ENCODE data around the gene STX3. TPM values are rescaled to one million over a fixed set of nuclear protein-coding genes. Genes with fewer than 3 reads are reported as not detected.

The STX3 gene
- total RNA-seq, 2 experiments from 2014 or later = 5.4 to 5.5 TPM

DNA sequence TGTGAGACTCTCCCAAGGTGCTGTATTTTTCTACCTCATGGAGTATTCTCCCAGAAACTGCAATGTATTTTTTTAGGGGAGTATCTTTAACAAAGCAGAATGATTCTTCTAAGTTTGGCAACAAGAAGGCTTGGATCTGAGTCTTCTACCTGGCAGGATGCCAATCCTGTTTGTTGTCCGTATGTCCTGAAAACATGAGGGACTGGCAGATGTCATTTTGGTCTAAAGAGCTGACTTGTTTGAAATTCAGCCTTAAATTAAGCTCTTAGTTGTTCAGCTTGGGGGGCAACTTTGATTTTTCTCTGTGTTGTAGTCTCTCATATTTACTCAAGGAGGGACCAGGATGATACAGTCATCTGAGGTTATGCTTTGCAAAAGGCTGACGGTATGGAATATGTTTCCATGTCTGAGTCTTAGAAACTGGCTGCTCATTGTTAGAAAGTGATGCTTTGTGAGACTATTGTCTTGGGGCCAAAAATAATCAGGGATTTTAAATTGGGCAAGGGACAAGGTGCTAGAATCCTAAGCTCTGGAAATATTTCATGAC is 46.1 kb downstream of the STX3 start:
- no peaks in the 10 kb centered on the region for H3K4me1 Mint-ChIP-seq (ENCODE audit: low read depth)
- DNase-seq = no peak
- no peaks in the 10 kb centered on the region for H3K9me3 Mint-ChIP-seq
- no peak overlapping the region for H3K27ac Mint-ChIP-seq
- CTCF ChIA-PET = interaction anchor here (0.6 to 5.4 kb wide), 10 partner anchors 9 to 630 kb away, joined by 3 to 66 read pairs (median 4); partner anchors contain the start of genes DTX4, MRPL16 and STX3
- peaks cover 3% of the 10 kb centered on the region for H3K36me3 Mint-ChIP-seq (ENCODE audit: low read depth)
- H3K4me3 Mint-ChIP-seq = no peak overlapping the region
- H3K27me3 Mint-ChIP-seq (ENCODE audit: low read depth) = no peaks in the 10 kb centered on the region
- intact Hi-C loops (cut with micrococcal nuclease) = loop anchor here (5.0 to 10.0 kb wide), 2 partner anchors 519 to 596 kb away; no protein-coding TSS in a partner anchor

- CTCF ChIA-PET = interaction anchor here (0.5 to 5.4 kb wide), 11 partner anchors 8 to 631 kb away, joined by 3 to 66 read pairs (median 3); partner anchors contain the start of genes DTX4, MRPL16 and STX3
- Mint-ChIP-seq H3K36me3 (ENCODE audit: low read depth) (peaks cover 9% of the 10 kb centered on the region), H3K27me3 (ENCODE audit: low read depth) (no peaks in the 10 kb centered on the region), H3K27ac (no peak overlapping the region), H3K9me3 (no peaks in the 10 kb centered on the region), H3K4me3 (no peak overlapping the region), H3K4me1 (ENCODE audit: low read depth) (no peaks in the 10 kb centered on the region)
- no peak for DNase-seq
- intact Hi-C loops (cut with micrococcal nuclease) = loop anchor here (1.0 to 10.0 kb wide), 5 partner anchors 48 to 597 kb away; partner anchors contain the start of gene PATL1
These were observed 46.9 kb downstream of the STX3 start for GRCh38 chr11:59801981-59802638.

DNA sequence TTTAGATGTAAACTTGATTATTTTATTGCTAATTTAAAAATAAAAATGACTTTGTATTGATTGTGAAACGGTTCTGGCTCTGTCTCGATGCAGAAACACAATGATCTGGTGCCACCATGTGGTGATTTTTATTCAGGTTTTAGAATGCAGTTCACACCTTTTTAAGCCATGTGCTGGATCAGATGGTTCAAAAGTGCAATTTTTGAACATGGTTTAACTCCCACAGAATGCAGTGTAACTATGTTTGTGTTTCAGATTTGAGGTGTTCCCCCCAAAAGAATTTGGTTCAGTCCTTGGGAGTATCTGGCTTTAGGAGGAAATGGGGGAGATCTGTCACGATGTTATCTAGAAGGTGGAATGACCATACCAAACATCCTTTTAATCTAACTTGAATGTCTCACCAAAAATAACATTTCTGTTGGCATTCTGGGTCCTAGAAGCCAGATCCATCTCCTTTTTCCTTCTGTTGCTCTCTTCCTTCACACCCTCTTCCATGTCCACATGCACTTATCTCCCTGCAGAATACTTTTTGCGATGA is 47.5 kb downstream of the STX3 start:
- CTCF ChIA-PET = interaction anchor here (1.3 to 5.4 kb wide), 3 partner anchors 7 to 115 kb away, joined by 6 to 66 read pairs (median 8); partner anchors contain the start of genes MRPL16 and STX3
- H3K27me3 Mint-ChIP-seq (ENCODE audit: low read depth) = no peaks in the 10 kb centered on the region
- H3K4me3 Mint-ChIP-seq = no peak overlapping the region
- intact Hi-C loops (cut with micrococcal nuclease) = loop anchor here (1.0 to 10.0 kb wide), 5 partner anchors 48 to 598 kb away; partner anchors contain the start of gene PATL1
- no peak overlapping the region for H3K27ac Mint-ChIP-seq
- H3K4me1 Mint-ChIP-seq (ENCODE audit: low read depth) = no peaks in the 10 kb centered on the region
- H3K36me3 Mint-ChIP-seq (ENCODE audit: low read depth) = peaks cover 9% of the 10 kb centered on the region
- peak; percentile 53 for DNase-seq
- H3K9me3 Mint-ChIP-seq = no peaks in the 10 kb centered on the region

GRCh38 chr11:59804061-59804460 is 48.9 kb downstream of the STX3 start:
- Mint-ChIP-seq H3K27me3 (ENCODE audit: low read depth) (no peaks in the 10 kb centered on the region), H3K4me3 (no peak overlapping the region), H3K4me1 (ENCODE audit: low read depth) (peaks cover 2% of the 10 kb centered on the region), H3K9me3 (no peaks in the 10 kb centered on the region), H3K27ac (no peak overlapping the region), H3K36me3 (ENCODE audit: low read depth) (peaks cover 9% of the 10 kb centered on the region)
- CTCF ChIA-PET = interaction anchor here (1.0 to 2.4 kb wide), 4 partner anchors 14 to 135 kb away, joined by 3 to 15 read pairs (median 5); partner anchors contain the start of genes PATL1 and STX3
- DNase-seq = no peak
- intact Hi-C loops (cut with micrococcal nuclease) = loop anchor here (5.0 to 10.0 kb wide), 2 partner anchors 522 to 599 kb away; no protein-coding TSS in a partner anchor

DNA sequence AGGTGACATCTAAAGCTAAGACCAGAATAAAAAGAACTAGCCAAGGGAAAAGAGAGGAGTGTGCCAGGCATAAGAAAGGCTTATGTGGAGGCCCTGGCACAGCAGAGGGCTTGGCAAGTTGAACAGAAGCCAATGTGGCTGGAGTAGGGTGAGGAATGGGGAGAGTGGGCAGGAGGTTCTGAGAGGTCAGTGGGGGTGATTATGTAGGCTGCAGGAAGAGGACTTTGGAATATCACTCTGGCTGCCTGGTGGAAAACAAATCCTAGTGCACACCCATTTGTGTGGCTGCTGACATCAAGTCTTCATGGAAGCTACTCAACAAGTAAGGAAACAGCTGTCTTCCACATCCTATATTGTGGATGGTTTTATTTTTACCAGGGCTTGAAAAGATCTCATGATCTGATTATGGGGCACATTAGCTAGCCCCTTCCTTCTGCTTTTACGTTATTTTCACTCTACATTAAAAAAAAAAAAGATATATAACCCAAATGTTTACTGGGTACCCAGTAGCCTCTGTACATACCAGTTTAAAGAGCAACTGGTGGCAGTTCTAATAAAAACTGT is 52.0 kb downstream of the STX3 start:
- Mint-ChIP-seq H3K4me3 (no peak overlapping the region), H3K27ac (no peak overlapping the region), H3K9me3 (no peaks in the 10 kb centered on the region), H3K4me1 (ENCODE audit: low read depth) (peaks cover 14% of the 10 kb centered on the region), H3K36me3 (ENCODE audit: low read depth) (peaks cover 11% of the 10 kb centered on the region), H3K27me3 (ENCODE audit: low read depth) (no peaks in the 10 kb centered on the region)
- no peak for DNase-seq
- intact Hi-C loops (cut with micrococcal nuclease) = loop anchor here (10.0 kb wide), 1 partner anchor 602 kb away; no protein-coding TSS in a partner anchor
- CTCF ChIA-PET = interaction anchor here (0.6 to 1.3 kb wide), 2 partner anchors 51 to 53 kb away, joined by 3 to 4 read pairs; no protein-coding TSS in a partner anchor

- peaks cover 9% of the 10 kb centered on the region for H3K36me3 Mint-ChIP-seq (ENCODE audit: low read depth)
- H3K4me3 Mint-ChIP-seq = peak within 1 kb of the TSS; percentile 87
- peak within 1 kb of the TSS; percentile 82 for H3K27ac Mint-ChIP-seq
- no peaks in the 10 kb centered on the region for H3K27me3 Mint-ChIP-seq (ENCODE audit: low read depth)
- CTCF ChIA-PET = interaction anchor here (0.8 to 2.0 kb wide), 5 partner anchors 9 to 141 kb away, joined by 3 to 13 read pairs (median 4); partner anchors contain the start of genes PATL1 and STX3
- DNase-seq = peak; percentile 92
- intact Hi-C loops (cut with micrococcal nuclease) = loop anchor here (1.0 to 10.0 kb wide), 7 partner anchors 34 to 1236 kb away; partner anchors contain the start of genes LPXN, OSBP, PATL1 and ZFP91
- peaks cover 18% of the 10 kb centered on the region for H3K4me1 Mint-ChIP-seq (ENCODE audit: low read depth)
- H3K9me3 Mint-ChIP-seq = no peaks in the 10 kb centered on the region
These were observed 55.2 kb downstream of the STX3 start, which contains the start of gene MRPL16 for GRCh38 chr11:59810189-59810910. TSS of gene MRPL16 (minus strand) at chr11:59810778. CDS start at chr11:59810658, 120 bp downstream.

GRCh38 chr11:59810911-59811259 is 55.7 kb downstream of the STX3 start:
- CTCF ChIA-PET = interaction anchor here (1.3 to 1.9 kb wide), 2 partner anchors 10 to 46 kb away, joined by 4 to 8 read pairs; no protein-coding TSS in a partner anchor
- Mint-ChIP-seq H3K27me3 (ENCODE audit: low read depth) (no peaks in the 10 kb centered on the region), H3K4me3 (peak overlapping the region; percentile 87), H3K4me1 (ENCODE audit: low read depth) (peaks cover 18% of the 10 kb centered on the region), H3K9me3 (no peaks in the 10 kb centered on the region), H3K27ac (peak overlapping the region; percentile 82), H3K36me3 (ENCODE audit: low read depth) (peaks cover 9% of the 10 kb centered on the region)
- intact Hi-C loops (cut with micrococcal nuclease) = loop anchor here (1.0 to 10.0 kb wide), 7 partner anchors 35 to 1236 kb away; partner anchors contain the start of genes LPXN, OSBP, PATL1 and ZFP91
- DNase-seq = no peak

DNA sequence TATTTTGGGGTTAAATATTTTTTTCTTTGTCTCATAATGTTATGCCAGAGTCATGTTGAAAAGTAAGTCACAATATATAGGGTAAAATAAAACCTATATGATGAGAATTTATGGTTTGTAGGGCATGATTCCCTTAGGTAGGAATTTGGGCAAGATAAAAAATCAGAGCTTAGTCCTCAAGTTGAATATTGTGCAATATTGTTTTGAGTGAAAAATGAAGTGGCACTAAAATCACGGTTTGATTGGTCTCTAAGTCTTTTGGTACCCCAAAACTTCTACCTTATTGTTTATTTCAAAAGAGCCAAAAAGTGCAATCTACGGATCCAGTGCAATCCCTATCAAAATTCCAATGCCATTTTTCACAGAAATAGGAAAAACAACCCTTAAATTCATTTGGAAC is 57.0 kb downstream of the STX3 start:
- H3K27ac Mint-ChIP-seq = no peak overlapping the region
- intact Hi-C loops (cut with micrococcal nuclease) = loop anchor here (5.0 to 10.0 kb wide), 2 partner anchors 45 to 1237 kb away; partner anchors contain the start of genes LPXN and ZFP91

GRCh38 chr11:59813364-59813763 is 58.2 kb downstream of the STX3 start:
- Mint-ChIP-seq H3K27me3 (ENCODE audit: low read depth) (no peaks in the 10 kb centered on the region), H3K4me1 (ENCODE audit: low read depth) (peaks cover 18% of the 10 kb centered on the region), H3K4me3 (no peak overlapping the region), H3K9me3 (no peaks in the 10 kb centered on the region), H3K36me3 (ENCODE audit: low read depth) (peaks cover 1% of the 10 kb centered on the region), H3K27ac (no peak overlapping the region)
- intact Hi-C loops (cut with micrococcal nuclease) = loop anchor here (5.0 to 10.0 kb wide), 2 partner anchors 44 to 1239 kb away; partner anchors contain the start of genes LPXN and ZFP91
- DNase-seq = no peak
- CTCF ChIA-PET = interaction anchor here (0.7 to 1.4 kb wide), 2 partner anchors 11 to 59 kb away, joined by 3 to 5 read pairs; no protein-coding TSS in a partner anchor

More for the DNA sequence above, 57.0 kb downstream of the STX3 start:
- Mint-ChIP-seq H3K4me3 (no peak overlapping the region), H3K36me3 (ENCODE audit: low read depth) (peaks cover 1% of the 10 kb centered on the region), H3K9me3 (no peaks in the 10 kb centered on the region), H3K27me3 (ENCODE audit: low read depth) (no peaks in the 10 kb centered on the region), H3K4me1 (ENCODE audit: low read depth) (peaks cover 18% of the 10 kb centered on the region)
- no peak for DNase-seq
- CTCF ChIA-PET = no interaction called here

DNA sequence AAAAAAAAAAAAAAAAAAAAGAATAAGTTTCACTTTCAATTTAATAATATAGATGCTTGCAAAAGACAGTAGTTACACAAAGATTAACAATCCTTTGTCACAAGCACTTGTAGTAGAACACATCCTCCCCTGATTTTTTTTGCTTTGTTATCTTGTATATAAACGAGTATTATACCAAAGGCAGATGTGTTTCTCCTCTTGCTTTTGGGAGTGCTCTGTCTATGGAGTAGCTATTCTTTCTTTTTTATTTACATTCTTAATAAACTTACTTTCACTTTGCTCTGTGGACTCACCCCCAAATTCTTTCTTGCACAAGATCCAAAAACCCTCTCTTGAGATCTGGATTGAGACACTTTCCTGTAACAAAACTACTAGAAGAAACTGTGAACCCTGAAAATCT is 58.8 kb downstream of the STX3 start:
- DNase-seq = no peak
- no peaks in the 10 kb centered on the region for H3K27me3 Mint-ChIP-seq (ENCODE audit: low read depth)
- no peak overlapping the region for H3K4me3 Mint-ChIP-seq
- H3K4me1 Mint-ChIP-seq (ENCODE audit: low read depth) = peaks cover 19% of the 10 kb centered on the region
- H3K27ac Mint-ChIP-seq = no peak overlapping the region
- intact Hi-C loops (cut with micrococcal nuclease) = loop anchor here (5.0 to 10.0 kb wide), 2 partner anchors 43 to 1239 kb away; partner anchors contain the start of genes LPXN and ZFP91
- peaks cover 1% of the 10 kb centered on the region for H3K36me3 Mint-ChIP-seq (ENCODE audit: low read depth)
- no peaks in the 10 kb centered on the region for H3K9me3 Mint-ChIP-seq
- CTCF ChIA-PET = interaction anchor here (0.7 to 1.4 kb wide), 2 partner anchors 12 to 60 kb away, joined by 3 to 5 read pairs; no protein-coding TSS in a partner anchor

DNA sequence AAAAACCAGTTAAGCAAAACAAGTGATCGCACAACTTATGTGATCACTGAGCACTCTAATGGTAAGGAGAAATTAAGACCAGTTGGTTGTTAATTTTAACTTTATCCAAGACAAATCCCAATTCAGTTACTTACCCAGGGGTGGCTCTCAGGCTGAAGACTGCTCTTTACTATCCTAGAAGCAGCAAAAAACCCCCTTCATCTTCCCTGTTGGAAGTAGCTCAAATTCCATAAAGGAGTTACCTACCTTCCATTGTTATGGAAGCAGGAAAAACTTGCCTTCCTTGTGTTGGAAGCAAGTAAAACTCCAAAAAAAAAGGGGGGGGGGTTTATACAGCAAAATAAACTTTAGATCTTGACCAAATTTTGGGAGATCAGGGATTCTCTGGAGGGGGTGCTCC is 60.6 kb downstream of the STX3 start:
- intact Hi-C loops (cut with micrococcal nuclease) = loop anchor here (10.0 kb wide), 1 partner anchor 1241 kb away; the partner anchor contains the start of genes LPXN and ZFP91
- no peak overlapping the region for H3K4me3 Mint-ChIP-seq
- H3K4me1 Mint-ChIP-seq (ENCODE audit: low read depth) = peaks cover 11% of the 10 kb centered on the region
- H3K36me3 Mint-ChIP-seq (ENCODE audit: low read depth) = no peaks in the 10 kb centered on the region
- H3K9me3 Mint-ChIP-seq = no peaks in the 10 kb centered on the region
- no peak for DNase-seq
- no peaks in the 10 kb centered on the region for H3K27me3 Mint-ChIP-seq (ENCODE audit: low read depth)
- H3K27ac Mint-ChIP-seq = no peak overlapping the region
- CTCF ChIA-PET = no interaction called here

All from activated naive CD4-positive, alpha-beta T cell treated with anti-CD3 and anti-CD28 coated beads for 36 hours (primary cell).